Erythroblast (primary cell): ENCODE results near the gene DTNB.

Source experiments
- DNase-seq, 2 experiments: peaks; one replicate each; lab custom pipeline; 2025; lab: John Stamatoyannopoulos, UW
- GATA1 ChIP-seq: IDR thresholded peaks from 2 replicates; pipeline ENCODE4 v1.6.1; 2011; ENCODE audit warnings: low read depth, mild to moderate bottlenecking, control low read depth, low read length, moderate library complexity
- POLR2A ChIP-seq: IDR thresholded peaks from 2 replicates; pipeline ENCODE4 v1.6.1; 2011; ENCODE audit warnings: mild to moderate bottlenecking, low read length

The DTNB gene

DNA sequence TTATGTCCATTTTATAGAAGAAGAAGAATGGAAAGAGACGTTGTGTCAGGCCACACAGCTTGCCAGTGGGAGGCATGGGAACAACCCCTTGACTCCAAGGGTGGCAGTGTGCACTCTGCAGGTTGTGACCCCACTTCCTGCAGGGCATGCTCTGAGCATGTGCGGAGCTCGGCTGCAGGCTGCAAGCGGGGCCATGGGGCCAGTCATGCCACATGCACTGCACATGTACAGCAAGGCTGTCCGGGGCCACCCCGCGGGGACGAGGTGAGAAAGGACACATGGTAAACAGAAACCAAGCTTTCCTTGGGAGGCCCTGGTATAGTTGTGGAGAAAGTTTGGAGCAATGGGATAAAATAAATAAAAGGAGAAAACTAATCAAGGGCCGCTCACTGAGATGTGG lies 284.2 kb downstream of the DTNB start:
- DNase-seq: no peak
- TF ChIP-seq POLR2A (no peak), GATA1 (no peak)

DNA sequence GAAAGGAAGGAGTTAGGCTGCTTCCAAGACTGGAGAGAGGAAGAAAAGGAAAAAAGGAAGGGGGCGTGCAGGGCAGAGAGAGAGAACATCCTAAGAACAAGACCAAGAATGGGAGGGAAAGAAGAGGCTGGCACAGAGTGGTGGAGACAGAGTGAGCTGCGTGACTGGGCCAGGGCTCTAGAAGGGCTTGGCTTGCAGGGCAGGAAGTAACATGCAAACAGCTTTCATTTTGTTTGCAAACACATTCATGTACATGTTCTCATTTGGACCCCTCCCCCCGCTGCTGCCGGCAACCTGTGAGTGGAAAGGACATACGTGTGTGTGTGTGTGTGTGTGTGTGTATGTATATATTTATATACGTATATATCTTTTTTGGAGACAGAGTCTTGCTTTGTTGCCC lies 284.9 kb downstream of the DTNB start:
- no peak for DNase-seq
- no peak for TF ChIP-seq POLR2A
- no peak for TF ChIP-seq GATA1

DNA sequence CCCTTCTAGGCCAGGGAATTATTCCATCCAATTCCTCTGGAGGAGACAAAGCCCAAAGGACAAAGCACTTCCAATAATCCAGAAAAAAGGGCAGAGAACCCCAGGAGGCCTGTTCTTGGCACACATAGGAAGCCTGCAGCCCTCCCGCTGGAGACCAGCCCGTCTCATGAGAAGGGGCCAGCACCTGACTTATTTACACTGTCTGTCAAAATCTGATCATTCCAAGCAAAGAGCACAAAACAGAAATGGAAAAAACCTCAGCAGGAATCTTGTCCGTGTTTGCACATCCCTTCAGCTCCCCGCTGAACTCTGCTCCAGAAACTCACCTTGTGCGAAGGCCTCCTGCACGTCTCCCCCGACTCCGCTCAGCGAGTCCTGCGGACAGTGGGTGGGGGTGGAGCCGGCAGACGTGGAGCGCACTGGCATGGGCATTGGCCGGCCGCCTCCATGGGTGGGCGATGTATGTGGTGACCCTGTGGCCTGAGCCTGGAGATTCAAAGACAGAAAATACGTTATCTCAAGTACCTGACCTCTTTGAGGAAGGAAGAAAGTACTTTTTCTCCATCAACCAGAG lies 285.4 kb downstream of the DTNB start:
- DNase-seq: no peak
- no peak for TF ChIP-seq GATA1

DNA sequence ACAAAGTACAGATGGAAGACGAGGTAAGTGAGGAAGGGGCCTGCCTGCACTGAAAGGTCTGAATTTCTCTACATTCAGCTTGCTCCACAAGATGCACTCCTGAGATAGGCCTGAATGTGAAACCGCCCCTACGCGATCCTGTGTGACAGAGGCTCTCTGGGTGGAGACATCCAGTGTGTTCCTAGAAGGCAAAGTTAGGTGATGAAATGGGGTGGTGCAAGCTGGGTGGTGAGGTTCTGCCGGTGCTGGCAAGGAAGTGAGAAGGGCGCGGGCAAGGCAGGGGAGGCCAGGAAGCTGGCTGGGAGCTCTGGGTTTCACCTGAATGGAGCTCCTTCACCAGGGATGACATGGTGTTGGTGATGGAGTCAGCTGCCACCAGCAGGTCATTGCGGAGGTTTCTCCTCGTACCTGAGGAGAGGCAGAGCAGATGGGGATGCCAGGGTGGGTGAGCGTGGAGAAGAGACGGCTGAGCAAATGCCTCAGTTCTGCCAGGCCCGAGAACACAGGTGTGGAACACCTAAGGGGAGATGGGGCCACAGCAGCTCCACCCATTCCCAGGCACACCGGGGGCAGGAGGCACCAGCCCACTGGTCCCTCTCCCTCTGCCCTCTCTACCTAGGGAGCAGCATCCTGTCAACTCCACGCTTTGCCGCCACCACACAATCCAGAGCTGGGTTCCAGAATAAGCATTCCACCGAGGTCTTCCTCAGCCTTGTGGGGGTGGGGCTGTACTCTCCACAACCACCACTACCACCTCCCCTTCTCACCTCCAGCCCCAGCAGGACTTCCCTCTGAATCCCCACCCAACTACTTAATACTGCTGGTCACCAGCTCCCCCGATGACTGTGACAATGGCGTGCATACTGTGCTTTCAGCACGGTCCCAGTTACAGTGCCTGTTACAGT lies 286.2 kb downstream of the DTNB start:
- TF ChIP-seq GATA1: no peak
- TF ChIP-seq POLR2A: no peak

DNA sequence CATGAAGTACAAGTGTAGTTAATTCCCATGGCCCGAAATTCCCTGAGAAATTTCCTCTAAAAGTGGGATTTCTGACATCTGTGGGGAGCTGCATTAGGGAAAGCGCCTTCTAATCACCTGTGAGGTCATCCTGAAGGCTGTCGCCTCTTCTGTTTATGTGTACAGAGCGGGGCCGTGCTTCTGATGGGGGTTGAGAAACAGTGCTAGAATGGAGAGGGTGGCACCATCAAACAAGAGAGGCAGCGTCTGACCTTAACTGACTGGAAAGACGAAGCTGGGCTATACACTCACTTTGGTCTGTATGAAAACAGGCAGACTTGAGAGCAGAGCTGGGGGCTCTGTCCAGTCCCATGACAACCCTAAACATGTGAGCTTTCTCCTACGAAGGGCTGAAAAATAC lies 287.5 kb downstream of the DTNB start:
- no peak for TF ChIP-seq GATA1
- TF ChIP-seq POLR2A: no peak
- no peak for DNase-seq

More for the DNA sequence above, 286.2 kb downstream of the DTNB start:
- no peak for DNase-seq

DNA sequence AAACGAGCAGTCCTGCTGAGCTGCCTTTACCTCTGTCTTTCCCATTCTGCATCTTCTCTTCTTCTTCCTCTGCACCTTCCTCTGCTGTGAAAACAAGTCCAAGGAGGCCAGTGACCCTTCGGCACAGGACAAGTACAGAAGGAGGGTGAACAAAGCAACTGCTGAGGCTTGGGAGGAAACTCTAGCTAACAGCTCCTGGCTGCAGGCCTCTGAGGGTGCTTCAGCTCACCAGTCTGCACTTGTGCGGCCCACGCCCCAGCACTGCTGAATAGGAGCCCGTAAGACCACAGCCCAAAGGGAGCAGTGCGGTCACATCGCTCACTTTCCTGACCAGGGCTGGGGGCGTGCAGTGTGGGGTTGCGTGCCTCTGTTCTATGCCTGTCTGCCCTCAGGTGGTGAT lies 289.6 kb downstream of the DTNB start:
- TF ChIP-seq GATA1 (no peak), POLR2A (no peak)
- no peak for DNase-seq

DNA sequence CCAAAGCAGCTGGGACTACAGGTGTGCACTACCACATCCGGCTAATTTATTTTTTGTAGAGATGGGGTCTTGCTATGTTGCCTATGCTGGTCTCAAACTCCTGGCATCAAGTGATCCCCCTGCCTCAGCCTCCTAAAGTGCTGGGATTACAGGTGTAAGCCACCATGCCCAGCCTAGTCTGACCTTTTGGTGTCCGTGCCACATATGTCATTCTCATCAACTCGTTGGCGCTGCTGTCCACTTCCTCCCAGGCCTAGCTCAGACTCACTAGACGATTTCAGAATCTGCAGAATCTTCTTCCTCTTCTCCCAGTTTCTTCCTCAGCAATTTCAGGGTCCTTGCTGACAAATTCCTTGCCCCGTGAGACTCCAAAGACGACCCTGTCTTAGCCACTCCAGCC lies 291.9 kb downstream of the DTNB start:
- no peak for TF ChIP-seq GATA1
- TF ChIP-seq POLR2A: no peak
- no peak for DNase-seq

DNA sequence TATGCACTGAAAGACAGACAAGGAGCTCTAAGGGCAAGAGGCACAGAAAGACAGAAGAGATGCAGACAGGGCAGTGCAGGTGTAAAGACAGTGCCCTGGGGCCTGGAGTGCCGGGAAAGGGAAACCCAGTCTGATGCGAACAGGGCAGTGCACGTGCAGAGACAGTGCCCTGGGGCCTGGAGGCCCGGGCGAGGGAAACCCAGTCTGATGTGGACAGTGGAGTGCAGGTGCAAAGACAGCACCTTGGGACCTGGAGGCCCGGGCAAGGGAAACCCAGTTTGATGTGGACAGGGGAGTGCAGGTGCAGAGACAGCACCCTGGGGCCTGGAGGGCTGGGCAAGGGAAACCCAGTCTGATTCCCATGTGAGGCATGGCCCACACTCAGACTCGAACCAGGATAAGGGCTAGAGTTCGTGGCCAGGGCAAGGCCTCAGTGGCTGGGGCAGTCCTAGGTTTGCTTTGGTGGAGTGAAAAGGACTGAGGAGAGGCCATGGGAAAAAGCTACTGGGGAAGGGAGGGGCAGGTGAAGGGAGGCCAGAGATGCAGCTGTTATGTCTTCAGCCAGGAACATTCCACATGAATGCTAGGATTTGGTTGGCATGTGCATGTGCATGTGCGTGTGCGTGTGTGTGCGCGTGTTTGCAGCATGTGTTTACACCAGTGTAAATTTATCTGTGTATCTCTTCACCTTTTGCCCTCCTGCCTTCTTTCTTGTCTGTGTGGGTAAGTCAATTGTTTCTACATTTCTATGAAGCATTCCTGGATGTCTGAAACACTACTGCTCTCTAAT lies 292.6 kb downstream of the DTNB start:
- TF ChIP-seq GATA1: no peak
- no peak for TF ChIP-seq POLR2A

DNA sequence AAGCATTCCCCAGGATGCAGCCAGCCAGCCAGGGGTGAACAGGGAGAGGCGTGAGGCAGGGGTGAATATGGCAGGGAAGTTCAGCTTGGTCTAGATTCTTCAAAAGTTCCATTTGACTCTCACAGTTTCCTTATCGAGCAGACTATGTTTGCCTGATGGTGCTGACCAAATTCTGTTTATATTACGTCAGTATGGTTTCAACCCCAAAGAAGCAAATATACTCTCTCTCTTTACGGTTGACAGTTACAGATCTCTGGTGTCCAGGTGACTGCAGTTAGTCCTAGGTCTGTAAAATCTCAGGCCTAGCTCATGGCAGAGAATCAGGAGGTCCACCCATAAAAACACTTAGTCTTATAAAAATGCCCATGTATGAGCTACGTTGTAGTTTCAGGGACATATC lies 293.4 kb downstream of the DTNB start:
- no peak for DNase-seq
- TF ChIP-seq GATA1 (no peak), POLR2A (no peak)

More for the DNA sequence above, 292.6 kb downstream of the DTNB start:
- DNase-seq: no peak

DNA sequence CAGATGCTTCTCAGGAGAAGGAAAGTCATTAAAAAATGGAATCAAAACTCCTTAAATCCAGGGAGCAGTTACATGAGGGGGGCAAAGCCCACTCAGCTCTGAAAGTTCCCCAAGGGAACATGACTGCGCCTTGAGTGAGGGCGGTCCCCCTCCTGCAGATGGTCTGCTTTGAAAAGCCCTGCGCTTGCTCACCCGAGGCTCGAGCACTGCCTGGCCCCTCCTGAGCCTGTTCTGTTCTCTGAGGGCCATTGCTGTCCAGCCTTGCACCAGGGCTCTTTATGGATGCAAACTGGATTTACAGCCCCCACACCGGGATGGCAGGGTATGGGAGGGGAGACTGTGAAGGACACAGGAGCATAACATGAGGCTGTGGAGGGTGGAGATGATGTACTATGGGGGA lies 293.8 kb downstream of the DTNB start:
- TF ChIP-seq GATA1 (no peak), POLR2A (no peak)
- no peak for DNase-seq

DNA sequence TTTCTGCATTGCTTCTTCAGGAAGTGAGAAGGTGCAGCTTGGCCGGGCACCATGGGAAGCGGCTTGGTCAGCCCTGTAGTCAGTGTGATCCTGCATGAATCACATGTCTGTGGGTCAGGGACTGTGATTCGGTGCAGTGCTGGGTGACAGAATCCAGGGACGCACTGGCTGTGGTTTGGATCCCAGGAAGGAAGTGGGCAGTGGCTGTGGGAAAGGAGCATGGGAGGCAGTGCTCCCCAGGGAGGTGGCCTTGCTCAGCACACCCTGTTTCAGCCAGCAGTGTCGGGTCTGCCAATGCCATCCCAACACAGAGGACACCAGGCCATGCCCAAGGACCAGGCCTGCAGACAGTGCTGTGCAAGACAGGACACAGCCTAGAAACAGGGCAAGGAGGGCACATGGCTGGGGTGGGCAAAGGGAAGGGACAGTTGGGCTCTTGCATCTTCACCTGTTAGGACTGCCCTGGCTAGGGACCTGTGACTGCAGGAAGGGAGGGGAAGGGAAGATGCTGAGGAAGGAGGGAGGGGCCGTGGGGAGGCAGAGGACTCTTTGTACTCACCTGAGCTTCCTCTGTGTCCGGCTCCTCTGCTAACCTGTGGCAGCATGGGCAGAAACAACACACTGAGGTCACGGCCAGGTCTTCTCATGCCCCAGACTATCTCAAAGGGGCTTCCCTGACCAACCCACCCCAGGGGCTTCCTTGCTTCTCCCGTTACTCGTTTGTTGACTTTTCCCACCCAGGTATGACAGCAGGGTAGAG lies 294.5 kb downstream of the DTNB start:
- DNase-seq: no peak
- TF ChIP-seq GATA1 (no peak), POLR2A (no peak)

DNA sequence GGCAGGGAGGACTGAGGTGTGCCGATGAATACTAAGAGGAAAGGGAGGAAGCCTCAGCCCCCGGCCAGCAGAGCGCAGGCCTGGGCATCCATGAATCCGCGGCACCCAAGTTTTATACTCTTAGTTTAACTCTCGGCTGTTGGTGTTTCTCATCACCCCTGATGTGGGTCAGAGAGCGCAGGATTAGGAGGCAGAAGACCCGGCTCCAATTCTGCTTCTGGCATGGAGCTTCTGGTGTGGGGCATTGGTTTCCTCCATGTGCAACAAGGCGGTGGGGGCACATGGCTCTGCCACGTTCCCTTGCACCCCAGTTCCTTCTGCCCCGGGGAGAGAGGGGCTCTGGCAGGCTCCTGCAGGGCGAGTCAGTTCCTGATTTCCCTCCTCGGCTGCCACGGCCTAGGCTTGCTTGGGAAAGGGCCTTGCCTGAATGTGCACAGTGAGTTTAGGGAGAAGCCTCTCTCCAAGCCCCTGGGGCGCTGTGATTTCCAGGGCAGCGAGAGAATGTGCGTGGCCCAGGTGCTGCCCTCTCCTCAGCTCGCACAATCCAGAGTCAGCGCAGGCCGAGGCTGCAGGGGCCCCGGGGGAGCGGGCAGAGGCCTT lies 295.5 kb downstream of the DTNB start:
- no peak for TF ChIP-seq GATA1
- TF ChIP-seq POLR2A: no peak
- no peak for DNase-seq
